NCI-H2196 treated with DMSO at 0.1 percent for 48 hours (cell line): ENCODE data around the gene CAMSAP3.
A peak's percentile ranks its signal among the peaks of the same experiment; 100 is the strongest.

Experiments used
- DNase-seq: peaks from one replicate; lab custom pipeline; 2025; ENCODE audit not compliant: unreplicated experiment; lab: John Stamatoyannopoulos, UW

CAMSAP3 gene

DNA sequence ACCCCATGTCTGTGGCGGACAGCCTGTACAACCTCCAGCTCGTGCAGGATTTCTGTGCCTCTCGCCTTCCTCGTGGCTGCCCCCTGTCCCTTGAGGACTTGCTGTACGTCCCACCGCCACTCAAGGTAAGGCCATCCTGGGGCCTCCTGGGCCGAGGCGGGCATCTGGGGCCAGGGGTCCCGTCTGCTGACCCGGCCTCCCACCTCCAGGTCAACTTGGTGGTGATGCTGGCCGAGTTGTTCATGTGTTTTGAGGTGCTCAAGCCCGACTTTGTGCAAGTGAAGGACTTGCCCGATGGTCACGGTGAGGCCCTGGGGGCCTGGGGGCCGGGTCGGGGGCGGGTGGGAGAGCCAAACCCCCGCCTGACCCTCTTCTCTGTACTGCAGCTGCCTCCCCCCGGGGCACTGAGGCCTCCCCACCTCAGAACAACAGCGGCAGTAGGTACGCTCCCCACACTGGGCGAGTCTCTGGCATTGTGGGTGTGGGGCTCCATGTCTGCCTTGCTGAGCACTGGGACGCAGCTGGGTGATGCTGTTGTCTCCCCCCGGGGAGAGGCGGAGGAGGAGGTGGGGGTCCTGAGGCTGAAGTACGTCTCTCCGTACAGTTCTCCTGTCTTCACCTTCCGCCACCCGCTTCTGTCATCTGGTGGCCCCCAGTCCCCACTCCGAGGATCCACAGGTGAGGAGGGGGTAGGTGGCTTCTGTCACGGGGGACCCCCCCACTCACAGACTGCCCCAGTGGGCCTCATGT is 15.0 kb downstream of the CAMSAP3 start:
- no peak for DNase-seq

DNA sequence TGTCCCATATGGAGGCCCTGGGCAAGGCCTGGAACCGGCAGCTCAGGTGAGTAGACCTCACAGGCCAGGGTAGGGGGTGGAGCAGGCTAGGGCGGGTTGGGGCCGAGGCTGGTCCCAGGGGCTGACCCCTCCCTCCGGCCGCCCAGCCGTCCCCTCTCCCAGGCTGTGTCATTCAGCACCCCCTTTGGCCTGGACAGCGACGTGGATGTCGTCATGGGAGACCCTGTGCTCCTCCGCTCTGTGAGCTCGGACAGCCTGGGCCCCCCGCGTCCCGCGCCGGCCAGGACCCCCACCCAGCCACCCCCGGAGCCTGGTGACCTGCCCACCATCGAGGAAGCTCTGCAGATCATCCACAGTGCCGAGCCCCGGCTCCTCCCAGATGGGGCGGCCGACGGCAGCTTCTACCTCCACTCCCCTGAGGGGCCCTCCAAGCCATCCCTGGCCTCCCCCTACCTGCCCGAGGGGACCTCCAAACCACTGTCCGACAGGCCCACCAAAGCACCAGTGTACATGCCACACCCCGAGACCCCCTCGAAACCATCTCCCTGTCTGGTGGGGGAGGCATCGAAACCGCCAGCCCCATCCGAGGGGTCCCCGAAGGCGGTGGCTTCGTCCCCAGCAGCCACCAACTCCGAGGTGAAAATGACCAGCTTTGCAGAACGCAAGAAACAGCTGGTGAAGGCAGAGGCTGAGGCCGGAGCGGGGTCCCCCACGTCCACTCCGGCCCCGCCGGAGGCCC is 16.0 kb downstream of the CAMSAP3 start:
- no peak for DNase-seq

DNA sequence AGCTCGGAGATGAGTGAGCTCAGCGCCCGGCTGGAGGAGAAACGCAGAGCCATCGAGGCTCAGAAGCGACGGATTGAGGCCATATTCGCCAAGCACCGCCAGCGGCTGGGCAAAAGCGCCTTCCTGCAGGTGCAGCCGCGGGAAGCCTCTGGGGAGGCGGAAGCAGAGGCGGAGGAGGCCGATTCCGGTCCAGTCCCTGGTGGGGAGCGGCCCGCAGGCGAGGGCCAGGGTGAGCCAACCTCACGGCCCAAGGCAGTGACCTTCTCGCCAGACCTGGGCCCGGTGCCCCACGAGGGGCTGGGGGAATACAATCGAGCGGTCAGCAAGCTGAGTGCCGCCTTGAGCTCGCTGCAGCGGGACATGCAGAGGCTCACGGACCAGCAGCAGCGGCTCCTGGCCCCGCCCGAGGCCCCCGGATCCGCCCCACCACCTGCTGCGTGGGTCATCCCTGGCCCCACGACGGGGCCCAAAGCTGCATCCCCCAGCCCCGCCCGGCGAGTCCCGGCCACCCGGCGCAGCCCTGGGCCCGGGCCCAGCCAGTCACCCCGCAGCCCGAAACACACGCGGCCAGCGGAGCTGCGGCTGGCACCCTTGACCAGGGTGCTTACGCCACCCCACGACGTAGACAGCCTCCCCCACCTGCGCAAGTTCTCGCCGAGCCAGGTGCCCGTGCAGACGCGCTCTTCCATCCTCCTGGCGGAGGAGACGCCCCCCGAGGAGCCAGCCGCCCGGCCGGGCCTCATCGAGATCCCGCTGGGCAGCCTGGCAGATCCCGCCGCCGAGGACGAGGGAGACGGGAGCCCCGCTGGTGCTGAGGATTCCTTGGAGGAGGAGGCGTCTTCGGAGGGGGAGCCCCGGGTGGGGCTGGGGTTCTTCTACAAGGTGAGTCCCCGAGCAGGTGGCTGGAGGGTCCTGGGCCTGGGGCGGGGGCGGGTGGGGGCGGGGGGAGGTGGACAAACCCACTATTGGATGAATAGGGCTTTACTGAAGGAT is 16.9 kb downstream of the CAMSAP3 start:
- no peak for DNase-seq

DNA sequence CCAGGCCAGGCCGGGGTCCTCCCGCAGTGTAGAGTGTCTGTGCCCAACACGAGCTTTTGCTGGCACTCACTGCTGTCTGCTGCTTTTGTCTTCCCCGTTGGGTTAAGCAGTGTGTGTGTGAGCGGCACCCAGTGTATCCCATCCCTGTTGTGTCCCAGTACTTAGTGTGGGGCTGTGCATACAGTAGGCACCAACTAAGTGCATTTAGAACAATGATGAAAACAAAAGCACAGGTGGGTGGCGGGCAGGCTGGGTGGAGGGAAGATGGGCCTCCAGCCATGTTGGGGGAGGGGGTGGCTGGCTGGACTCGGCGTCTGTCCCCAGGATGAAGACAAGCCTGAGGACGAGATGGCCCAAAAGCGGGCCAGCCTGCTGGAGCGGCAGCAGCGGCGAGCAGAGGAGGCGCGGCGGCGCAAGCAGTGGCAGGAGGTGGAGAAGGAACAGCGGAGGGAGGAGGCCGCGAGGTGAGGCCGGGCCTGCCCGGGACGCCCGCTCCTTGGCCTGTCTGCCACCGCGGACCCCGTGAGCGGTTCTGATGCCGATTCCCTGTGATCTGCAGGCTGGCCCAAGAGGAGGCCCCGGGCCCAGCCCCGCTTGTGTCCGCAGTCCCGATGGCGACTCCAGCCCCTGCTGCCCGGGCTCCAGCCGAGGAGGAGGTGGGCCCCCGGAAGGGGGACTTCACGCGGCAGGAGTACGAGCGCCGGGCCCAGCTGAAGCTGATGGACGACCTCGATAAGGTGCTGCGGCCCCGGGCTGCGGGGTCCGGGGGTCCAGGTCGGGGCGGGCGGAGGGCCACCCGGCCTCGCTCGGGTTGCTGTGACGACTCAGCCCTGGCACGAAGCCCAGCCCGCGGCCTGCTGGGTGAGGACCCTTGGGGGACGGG is 19.4 kb downstream of the CAMSAP3 start:
- no peak for DNase-seq

DNA sequence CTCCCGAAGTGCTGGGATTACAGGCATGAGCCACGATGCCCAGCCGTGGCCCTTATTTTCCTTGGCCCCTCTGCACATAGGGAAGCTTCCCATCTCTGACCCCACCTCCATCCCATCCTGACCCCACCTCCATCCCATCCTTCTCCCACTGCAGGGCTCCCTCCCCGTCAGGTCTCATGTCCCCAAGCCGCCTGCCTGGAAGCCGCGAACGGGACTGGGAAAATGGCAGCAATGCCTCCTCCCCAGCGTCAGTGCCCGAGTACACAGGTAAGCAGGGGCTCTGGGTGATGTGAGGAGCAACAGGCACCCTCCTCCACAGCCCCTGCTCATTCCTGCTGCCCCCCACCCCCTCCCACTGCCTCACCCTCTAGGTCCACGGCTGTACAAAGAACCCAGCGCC is 21.5 kb downstream of the CAMSAP3 start:
- no peak for DNase-seq

DNA sequence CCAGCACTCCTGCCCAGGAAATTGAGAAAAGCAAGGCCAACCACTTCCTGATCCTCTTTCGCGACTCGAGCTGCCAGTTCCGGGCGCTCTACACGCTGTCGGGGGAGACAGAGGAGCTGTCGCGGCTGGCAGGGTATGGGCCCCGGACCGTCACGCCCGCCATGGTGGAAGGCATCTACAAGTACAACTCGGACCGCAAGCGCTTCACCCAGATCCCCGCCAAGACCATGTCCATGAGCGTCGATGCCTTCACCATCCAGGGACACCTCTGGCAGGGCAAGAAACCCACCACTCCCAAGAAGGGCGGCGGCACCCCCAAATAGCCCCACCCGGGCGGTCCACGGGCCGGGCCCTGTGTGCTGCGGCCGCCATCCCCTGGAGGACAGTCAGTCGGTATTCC is 22.1 kb downstream of the CAMSAP3 start:
- no peak for DNase-seq

DNA sequence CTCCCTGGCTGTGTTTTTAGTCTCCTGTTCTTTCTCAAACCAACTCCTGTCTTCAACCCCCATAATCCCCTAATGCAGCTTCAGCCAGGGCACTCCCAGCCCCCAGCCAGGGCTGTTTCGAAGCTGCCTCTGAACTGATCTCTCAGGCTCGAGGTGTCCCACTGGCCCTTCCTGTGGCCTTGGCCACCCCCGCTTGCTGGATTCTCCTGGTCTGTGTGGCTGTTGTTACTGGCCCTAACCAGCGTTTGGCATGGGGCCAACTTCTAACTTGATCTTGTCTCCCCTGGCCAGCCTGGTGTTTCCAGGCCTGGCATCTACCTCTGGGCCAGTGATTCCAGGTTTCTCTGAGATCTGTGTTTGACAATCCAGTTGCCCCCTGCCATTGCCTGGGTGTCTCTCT is 22.7 kb downstream of the CAMSAP3 start:
- peak; percentile 34 for DNase-seq

DNA sequence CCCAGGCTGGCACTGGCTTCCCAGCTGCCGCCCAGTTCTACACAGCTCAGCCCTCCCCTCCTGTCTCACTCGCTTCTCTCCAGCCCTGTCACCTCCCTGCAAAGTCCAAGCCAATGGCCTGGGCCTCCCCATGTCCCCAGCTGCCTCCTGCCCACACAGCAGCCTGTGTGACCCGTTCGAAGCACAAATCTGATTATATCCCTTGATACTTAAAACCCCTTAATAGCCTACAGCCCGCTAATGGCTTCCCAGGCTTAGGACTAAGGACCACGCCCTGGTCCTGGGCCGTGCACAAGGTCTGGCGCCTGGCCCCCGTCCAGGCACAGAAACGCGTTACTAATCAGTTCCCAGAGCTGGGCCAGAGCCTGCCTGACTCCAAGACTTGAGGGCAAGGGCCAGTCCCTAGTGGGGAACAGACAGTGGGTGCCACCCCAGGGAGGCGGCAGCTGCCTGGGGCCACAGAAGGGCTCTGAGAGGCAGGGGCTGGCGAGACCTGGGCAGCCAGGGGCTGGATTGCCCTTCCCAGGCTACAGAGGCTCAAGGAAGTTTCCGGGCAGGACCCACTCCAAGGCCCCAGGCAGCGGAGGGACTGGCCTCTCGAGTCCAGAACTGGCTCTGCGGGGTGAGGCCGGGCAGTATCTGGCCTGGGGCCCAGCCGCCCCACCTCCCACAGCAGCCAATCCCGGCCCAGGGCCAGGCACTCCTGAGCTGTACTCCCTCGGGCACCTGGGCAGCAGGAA is 23.3 kb downstream of the CAMSAP3 start:
- DNase-seq, result peak; percentile 81

DNA sequence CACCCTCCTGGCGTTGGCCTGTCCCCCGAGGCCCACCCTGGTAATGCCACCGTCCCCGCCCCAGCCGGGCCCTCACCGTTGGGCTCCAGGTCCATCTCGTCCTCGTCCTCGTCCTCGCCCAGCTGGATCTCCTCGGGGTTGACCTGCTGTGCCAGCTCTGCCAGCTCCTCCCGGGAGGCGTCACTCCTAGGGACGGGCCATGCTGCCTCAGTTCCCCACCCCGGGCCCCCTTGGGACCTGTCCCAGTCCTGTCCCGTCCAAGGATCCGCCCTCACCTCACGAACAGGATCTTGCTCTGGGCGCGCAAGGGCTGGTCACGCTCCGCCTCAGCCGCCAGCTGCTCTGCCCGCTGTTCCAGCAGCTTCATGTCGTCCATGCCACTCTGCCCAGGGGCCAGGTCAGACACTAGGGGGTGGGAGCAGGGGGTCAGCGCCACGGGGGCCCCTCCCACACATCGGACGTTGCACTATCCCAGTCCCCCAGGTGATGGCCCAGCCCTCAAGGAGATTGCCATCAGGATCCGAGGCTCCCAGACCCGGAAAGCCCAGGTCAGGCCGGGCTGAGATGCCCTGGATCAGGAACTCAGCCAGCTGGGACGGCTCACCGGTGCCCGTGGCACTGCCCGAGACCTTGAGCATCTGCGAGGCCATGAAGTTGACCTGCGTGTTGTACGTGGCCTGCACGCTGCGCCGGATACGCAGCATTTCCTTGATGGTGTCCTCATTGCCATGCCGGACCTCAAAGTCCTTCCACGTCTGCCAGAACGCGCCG is 24.2 kb downstream of the CAMSAP3 start:
- DNase-seq, result no peak

DNA sequence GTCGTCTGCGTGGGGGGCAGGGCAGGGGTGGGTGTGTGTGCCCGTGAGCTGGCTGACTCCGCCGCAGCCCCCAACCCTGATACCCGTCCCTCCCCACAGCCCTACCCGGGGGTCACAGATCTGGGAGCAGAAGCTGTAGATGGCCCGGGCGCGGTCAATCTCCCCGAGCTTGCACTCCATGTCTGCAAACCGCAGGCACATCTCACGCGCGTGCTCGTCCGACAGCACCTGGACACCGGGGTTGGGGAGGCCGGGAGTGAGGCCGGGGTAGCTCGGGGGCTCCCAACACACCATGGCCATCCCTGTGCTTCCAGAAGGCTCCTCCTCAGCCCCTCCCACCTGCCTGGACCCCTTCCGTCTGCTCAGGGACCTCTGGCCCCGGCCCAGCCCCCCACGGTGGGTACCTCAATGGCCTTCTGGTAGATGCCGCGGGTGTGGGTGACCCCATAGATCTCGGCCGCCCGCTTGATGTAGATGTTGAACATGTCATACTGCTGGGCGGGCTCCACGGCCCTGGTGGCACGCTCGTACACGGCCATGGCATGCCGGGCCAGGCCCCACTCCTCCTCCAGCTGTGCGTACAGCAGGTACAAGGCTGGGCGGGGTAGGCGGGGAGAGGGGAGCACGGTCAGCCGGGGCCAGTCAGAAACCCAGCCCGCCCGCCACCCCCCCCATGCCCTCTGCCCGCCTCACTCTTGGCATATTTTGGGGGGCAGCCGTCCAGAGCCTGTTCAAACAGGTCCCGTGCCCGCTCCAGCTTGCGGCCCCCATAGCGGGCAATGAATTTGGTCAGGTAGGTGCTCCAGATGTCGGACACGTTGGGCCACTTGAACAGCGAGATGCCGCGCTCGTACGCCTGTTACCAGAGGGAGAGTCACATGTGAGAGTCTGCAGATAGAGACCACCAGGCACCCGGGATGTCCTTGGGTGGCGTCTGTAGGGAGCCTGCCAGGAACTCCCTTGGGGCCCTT is 25.1 kb downstream of the CAMSAP3 start:
- no peak for DNase-seq

DNA sequence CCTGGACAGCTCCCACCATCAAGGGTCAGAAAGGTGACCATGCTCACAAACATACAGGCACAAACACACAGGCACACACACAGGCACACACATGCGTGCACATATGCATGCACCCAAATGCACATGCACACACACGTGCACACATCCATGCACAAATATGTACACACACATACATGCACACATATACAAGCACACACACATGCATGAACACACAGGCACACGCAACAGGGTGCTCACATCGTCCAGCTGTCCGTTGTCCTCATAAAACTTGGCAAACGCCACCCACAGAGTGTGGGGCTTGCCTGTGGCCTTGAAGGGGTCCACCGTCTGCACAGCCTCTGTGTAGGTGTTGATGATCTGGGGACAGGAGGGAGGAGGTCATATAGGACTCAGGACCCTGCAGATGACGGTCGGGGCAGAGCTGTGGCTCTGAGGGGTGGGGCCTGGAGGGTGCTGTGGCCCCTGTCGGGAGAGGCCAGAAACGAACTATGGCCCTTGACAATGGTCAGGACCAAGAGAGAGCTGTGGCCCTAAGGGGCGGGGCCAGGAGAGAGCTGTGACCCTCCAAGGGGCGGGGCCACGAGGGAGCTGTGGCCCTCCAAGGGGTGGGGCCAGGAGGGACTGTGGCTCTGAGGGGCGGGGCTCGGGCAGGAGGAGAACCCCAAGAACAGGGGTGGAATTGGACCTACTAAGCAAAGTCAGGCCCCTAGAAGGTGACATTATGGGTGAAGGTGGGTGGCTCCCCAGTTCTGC is 27.4 kb downstream of the CAMSAP3 start:
- no peak for DNase-seq

DNA sequence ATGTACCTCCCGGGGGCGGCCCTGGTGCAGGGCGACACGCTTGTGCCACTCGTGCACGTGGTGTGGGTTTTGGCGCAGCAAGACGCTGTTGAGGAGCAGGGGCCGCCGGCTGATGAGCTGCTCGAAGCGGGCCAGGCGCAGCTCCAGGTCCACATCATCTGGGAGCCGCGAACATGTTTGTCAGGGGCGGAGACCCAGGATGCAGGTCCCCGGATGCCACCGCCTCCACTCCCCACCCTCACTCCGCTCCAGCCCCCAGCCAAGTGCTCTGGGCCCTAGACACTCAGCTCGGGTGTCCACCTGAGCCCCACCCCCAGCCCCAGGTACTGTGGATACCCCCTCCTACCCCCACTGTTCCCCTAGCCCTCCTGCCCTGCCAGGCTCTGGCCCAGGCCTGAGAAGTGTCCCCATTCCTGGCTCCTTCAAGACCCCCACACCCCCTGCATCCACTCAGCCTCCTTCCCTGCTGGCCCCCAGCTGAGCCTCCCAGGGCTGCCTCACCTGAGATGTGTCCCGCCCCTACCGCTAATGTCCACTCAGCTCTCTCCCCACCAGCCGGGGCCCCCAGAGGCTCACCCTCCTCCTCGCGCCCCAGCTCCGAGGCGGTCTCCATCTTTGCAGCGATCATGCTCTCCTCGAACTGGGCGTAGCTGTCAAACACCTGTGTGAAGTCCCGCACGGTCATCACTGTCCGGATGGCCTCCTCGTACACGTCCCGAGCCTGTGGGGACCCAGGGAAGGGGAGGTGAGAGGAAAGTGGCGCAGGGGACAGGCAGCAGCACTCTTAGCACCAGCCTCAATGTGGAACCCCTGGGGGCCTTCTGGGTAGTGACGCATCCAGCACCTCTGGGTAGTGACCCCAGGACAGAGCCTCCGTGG is 28.3 kb downstream of the CAMSAP3 start:
- no peak for DNase-seq

DNA sequence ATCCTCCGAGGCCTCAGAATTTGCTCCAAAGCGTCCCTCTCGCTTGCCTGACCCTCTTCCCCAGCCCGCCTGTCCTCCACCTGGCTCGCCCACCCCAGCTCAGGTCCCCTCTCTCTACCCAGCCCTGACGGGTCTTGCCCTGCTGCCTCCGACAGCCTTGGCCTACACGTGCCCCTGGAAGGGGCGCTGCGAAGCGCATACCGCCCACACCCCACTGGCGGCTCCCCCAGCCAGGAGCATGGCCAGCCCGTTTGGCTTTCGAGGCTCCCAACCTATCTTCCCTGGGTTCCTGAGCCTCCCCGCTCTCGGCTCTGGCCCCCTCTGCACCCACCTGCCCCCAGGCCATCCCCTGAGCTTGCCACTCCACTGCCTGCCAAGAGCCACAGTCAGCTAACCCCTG is 29.1 kb downstream of the CAMSAP3 start:
- DNase-seq, result no peak

DNA sequence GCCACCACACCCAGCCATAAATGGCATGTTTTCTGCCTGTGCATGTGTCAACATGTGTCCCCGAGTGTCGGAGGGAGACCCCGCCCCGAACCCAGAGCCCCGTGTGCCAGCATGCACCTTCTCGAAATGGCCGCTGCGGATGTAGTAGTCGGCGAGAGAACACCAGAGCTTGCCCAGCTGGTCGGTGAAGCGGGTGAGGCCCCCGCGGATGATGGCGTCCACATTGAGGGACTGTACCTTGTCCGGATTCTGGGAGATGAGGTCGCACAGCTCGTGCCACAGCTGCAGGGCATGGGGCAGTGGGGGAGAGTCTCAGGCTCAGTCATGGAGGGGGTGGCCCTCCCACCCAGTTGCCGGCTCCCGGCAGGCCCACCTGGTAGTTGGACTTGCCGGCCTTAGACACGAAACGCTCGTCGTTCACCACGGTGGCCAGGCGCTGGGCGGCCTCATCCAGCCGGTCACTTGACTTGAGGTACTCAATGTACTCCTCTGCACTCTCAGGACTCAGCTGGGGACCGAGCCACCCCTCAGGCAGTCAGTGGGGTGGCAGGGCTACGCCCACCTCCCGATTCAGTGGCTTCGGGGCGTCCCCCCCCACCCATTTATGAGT is 30.2 kb downstream of the CAMSAP3 start:
- DNase-seq, result no peak

DNA sequence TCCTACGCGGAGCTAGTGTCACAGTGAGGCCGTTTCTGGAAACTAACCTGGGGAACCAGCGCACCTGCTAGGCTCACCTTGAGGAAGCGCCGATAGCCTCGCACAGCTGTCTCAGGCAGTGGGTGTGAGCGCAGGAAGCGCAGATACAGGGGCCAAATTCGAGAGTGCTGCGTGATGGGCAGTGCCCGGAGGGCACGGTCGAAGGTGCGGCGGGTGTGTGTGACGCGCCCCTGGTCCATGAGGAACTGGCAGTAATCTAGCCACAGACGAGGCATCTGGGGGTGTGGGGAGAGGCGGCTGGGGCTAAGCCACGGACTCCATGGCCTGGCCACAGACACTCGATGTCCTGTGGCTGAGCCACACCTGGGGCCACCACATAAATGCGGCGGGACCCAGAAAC is 31.5 kb downstream of the CAMSAP3 start:
- no peak for DNase-seq
